GM21390 (cell line): Measurements from ENCODE around the gene CENPP.

Experiments used
- ATAC-seq: cut with Tn5 transposase; IDR thresholded peaks from one replicate; pipeline ENCODE4 v1.9.1; 2021; ENCODE audit not compliant: unreplicated experiment

Gene CENPP

GRCh38 chr9:92474587-92474986 lies 148.8 kb downstream of the CENPP start:
- ATAC-seq, result no peak

- ATAC-seq, result no peak
Observed at GRCh38 chr9:92476962-92477361, 151.2 kb downstream of the CENPP start.

- no peak for ATAC-seq
Observed at GRCh38 chr9:92478783-92479182, 153.0 kb downstream of the CENPP start.

GRCh38 chr9:92479346-92479745 lies 153.6 kb downstream of the CENPP start:
- ATAC-seq, result no peak

- no peak for ATAC-seq
Observed at GRCh38 chr9:92480291-92480771, 154.6 kb downstream of the CENPP start.

- ATAC-seq, result no peak
Observed at GRCh38 chr9:92480986-92481633, 155.4 kb downstream of the CENPP start.

- no peak for ATAC-seq
Observed at GRCh38 chr9:92482329-92482728, 156.6 kb downstream of the CENPP start, which contains the start of gene ASPN. Gene ASPN, minus strand, starts transcription at chr9:92482506.

- no peak for ATAC-seq
Observed at GRCh38 chr9:92482805-92483204, 157.1 kb downstream of the CENPP start.

- no peak for ATAC-seq
Observed at GRCh38 chr9:92483627-92484545, 158.1 kb downstream of the CENPP start.

- no peak for ATAC-seq
Observed at GRCh38 chr9:92484563-92484962, 158.8 kb downstream of the CENPP start.

GRCh38 chr9:92486371-92486770 lies 160.6 kb downstream of the CENPP start:
- no peak for ATAC-seq

- no peak for ATAC-seq
Observed at GRCh38 chr9:92488681-92489550, 163.2 kb downstream of the CENPP start.

- ATAC-seq, result no peak
Observed at GRCh38 chr9:92492781-92493401, 167.1 kb downstream of the CENPP start.

- no peak for ATAC-seq
Observed at GRCh38 chr9:92493749-92494387, 168.1 kb downstream of the CENPP start.

GRCh38 chr9:92494856-92495255 lies 169.1 kb downstream of the CENPP start:
- no peak for ATAC-seq

GRCh38 chr9:92496396-92497176 lies 170.8 kb downstream of the CENPP start:
- ATAC-seq, result no peak

- ATAC-seq, result no peak
Observed at GRCh38 chr9:92499701-92500100, 173.9 kb downstream of the CENPP start.

GRCh38 chr9:92500725-92501124 lies 175.0 kb downstream of the CENPP start:
- ATAC-seq, result no peak

GRCh38 chr9:92501671-92502393 lies 176.1 kb downstream of the CENPP start:
- no peak for ATAC-seq
